Measurements from ENCODE around the gene NAAA. TPM values are rescaled to one million over a fixed set of nuclear protein-coding genes. Genes with fewer than 3 reads are reported as not detected.
"Not testable (repeated sequence)": the region's sequence is repeated elsewhere in the genome, so short reads cannot be mapped to it uniquely, and the experiment has no call there.

Gene NAAA
- total RNA-seq, 2 experiments from 2014 or later, result 15.3 to 21.5 TPM

DNA sequence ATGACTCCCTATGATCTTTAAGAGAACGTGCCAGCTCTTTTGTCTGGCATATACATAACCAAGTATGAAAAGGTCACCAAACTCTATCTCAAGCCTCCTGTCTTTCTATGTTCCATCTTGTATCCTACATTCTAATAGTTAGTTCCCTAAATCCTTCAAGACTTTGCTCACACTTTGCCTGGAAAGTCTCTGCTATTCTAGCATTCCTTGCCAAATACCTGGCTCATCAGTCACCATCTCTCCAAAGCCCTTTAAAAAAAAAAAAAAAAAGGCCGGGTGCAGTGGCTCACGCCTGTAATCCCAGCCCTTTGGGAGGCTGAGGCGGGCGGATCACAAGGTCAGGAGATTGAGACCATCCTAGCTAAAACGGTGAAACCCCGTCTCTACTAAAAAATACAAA is 17.7 kb upstream of the NAAA start:
- peaks cover 94% of the 10 kb centered on the region for H3K36me3 ChIP-seq (ENCODE audit: insufficient read depth, low read length)
- H3K27ac ChIP-seq (ENCODE audit: low read depth, low read length, poor library complexity, severe bottlenecking); H3K9me2 ChIP-seq (ENCODE audit: insufficient read depth, low read length); POLR2A ChIA-PET; DNase-seq (ENCODE audit: low spot score); H3K4me3 ChIP-seq (ENCODE audit: low read depth, low read length, poor library complexity, severe bottlenecking); intact Hi-C loops (cut with micrococcal nuclease; ENCODE audit: unreplicated experiment); H3K4me1 ChIP-seq (ENCODE audit: insufficient read depth, low read length, poor library complexity, severe bottlenecking); BruUV-seq (replicated peaks); CTCF ChIA-PET (ENCODE audit: unreplicated experiment); H2AFZ ChIP-seq (ENCODE audit: low read length); H3K79me2 ChIP-seq (ENCODE audit: insufficient read depth, low read depth, low read length); H3K4me2 ChIP-seq (ENCODE audit: low read length); H3K9me3 ChIP-seq (ENCODE audit: low read length); H4K20me1 ChIP-seq (ENCODE audit: insufficient read depth, low read length): not testable (repeated sequence)

DNA sequence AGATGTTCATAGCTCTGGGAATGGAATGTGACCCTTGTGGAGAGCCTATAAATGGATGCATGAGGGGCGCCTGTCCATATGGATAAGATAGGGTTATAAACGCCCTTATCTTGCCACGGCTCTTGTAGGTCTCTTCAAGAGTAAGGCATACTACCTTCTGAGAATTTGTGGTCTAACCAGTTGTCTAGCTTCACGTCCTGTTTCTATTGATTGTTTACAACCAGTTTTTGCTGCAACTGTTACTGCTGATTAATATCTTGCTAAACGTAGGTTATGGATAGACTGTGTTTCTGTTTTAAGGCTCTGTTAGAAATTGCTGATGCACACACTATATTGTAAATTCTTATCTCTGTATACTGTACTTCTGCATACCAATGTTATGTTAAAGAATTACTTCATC is 14.0 kb upstream of the NAAA start:
- H3K27ac ChIP-seq (ENCODE audit: low read depth, low read length, poor library complexity, severe bottlenecking); POLR2A ChIA-PET: not testable (repeated sequence)

DNA sequence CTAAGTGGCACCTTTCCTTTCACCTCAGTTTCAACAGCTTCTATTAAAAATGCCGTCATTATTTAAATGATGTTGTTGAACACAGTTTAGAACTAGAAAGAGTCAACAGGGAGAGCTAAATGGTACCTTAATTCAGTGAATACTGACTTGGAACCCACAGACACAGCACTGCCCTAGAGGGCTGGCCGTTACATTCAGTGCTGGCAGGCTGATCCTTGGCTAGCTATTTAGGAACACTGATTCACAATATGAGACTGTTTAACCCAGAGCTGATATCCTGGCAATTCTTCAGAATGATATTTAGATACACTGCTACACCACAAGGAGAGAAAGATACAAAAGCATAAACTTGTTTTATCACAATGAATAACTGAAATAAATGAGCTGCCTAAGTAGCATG is 12.7 kb upstream of the NAAA start:
- Histone ChIP-seq H2AFZ (ENCODE audit: low read length) (no peak overlapping the region), H3K4me2 (ENCODE audit: low read length) (no peak overlapping the region), H3K4me3 (ENCODE audit: low read depth, low read length, poor library complexity, severe bottlenecking) (no peak overlapping the region), H3K27ac (ENCODE audit: low read depth, low read length, poor library complexity, severe bottlenecking) (no peak overlapping the region), H4K20me1 (ENCODE audit: insufficient read depth, low read length) (no peaks in the 10 kb centered on the region), H3K9me2 (ENCODE audit: insufficient read depth, low read length) (no peaks in the 10 kb centered on the region), H3K4me1 (ENCODE audit: insufficient read depth, low read length, poor library complexity, severe bottlenecking) (peaks cover 9% of the 10 kb centered on the region), H3K79me2 (ENCODE audit: insufficient read depth, low read depth, low read length) (no peaks in the 10 kb centered on the region), H3K36me3 (ENCODE audit: insufficient read depth, low read length) (peaks cover 96% of the 10 kb centered on the region), H3K9me3 (ENCODE audit: low read length) (no peaks in the 10 kb centered on the region)
- intact Hi-C loops (cut with micrococcal nuclease; ENCODE audit: unreplicated experiment), result no loop called here
- ChIA-PET POLR2A (interaction anchor here (0.6 kb wide), 1 partner anchor 106 kb away, joined by 4 read pairs; no protein-coding TSS in a partner anchor), CTCF (ENCODE audit: unreplicated experiment) (no interaction called here)
- TF ChIP-seq, protein P1, sequence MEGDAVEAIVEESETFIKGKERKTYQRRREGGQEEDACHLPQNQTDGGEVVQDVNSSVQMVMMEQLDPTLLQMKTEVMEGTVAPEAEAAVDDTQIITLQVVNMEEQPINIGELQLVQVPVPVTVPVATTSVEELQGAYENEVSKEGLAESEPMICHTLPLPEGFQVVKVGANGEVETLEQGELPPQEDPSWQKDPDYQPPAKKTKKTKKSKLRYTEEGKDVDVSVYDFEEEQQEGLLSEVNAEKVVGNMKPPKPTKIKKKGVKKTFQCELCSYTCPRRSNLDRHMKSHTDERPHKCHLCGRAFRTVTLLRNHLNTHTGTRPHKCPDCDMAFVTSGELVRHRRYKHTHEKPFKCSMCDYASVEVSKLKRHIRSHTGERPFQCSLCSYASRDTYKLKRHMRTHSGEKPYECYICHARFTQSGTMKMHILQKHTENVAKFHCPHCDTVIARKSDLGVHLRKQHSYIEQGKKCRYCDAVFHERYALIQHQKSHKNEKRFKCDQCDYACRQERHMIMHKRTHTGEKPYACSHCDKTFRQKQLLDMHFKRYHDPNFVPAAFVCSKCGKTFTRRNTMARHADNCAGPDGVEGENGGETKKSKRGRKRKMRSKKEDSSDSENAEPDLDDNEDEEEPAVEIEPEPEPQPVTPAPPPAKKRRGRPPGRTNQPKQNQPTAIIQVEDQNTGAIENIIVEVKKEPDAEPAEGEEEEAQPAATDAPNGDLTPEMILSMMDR (conservative IDR thresholded peaks at IDR 0.05; ENCODE audit: low read length), result no peak
- TF ChIP-seq EZH2phosphoT487 (IDR thresholded peaks at IDR 0.05; ENCODE audit: borderline replicate concordance, low read depth, low read length), result no peak
- no peak for DNase-seq (ENCODE audit: low spot score)
- BruUV-seq (replicated peaks), result no TSS peak

More for the DNA sequence above, 14.0 kb upstream of the NAAA start:
- H3K36me3 ChIP-seq (ENCODE audit: insufficient read depth, low read length), result peaks cover 97% of the 10 kb centered on the region
- H4K20me1 ChIP-seq (ENCODE audit: insufficient read depth, low read length); DNase-seq (ENCODE audit: low spot score); H3K9me2 ChIP-seq (ENCODE audit: insufficient read depth, low read length); BruUV-seq (replicated peaks); H3K9me3 ChIP-seq (ENCODE audit: low read length); H3K4me1 ChIP-seq (ENCODE audit: insufficient read depth, low read length, poor library complexity, severe bottlenecking); H3K4me3 ChIP-seq (ENCODE audit: low read depth, low read length, poor library complexity, severe bottlenecking); intact Hi-C loops (cut with micrococcal nuclease; ENCODE audit: unreplicated experiment); H3K4me2 ChIP-seq (ENCODE audit: low read length); H3K79me2 ChIP-seq (ENCODE audit: insufficient read depth, low read depth, low read length); H2AFZ ChIP-seq (ENCODE audit: low read length); CTCF ChIA-PET (ENCODE audit: unreplicated experiment): not testable (repeated sequence)

DNA sequence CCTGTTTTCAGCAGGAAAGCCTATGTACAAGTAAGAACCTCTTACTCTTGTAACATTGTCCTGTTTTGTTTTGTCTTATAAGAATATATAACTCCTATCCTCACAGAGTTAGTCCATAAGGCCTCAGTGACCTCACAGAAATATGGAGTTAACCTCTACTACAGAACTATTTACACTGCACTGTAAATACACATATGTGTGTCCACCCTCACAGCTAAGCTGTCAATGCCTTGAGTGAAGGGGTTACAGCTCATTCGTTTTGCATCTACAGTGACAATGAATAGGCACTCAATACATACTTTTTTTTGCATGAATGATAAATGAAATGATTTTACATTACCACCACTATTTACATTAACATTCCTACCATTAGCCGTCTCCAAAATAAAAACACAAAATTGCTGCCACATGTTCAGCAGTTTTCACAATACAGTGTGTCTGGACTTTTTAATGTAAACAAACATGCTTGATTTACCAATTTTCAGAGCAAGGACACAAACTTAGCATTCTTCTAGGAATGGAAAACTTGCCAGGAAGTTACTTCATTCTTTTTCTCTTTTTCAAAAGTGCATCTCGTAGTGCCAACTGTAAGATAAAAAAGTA is 9.5 kb upstream of the NAAA start:
- peaks cover 89% of the 10 kb centered on the region for H3K36me3 ChIP-seq (ENCODE audit: insufficient read depth, low read length)
- H4K20me1 ChIP-seq (ENCODE audit: insufficient read depth, low read length), result no peaks in the 10 kb centered on the region
- peaks cover 10% of the 10 kb centered on the region for H3K4me1 ChIP-seq (ENCODE audit: insufficient read depth, low read length, poor library complexity, severe bottlenecking)
- H3K9me3 ChIP-seq (ENCODE audit: low read length), result no peaks in the 10 kb centered on the region
- no peak overlapping the region for H3K4me3 ChIP-seq (ENCODE audit: low read depth, low read length, poor library complexity, severe bottlenecking)
- no peak overlapping the region for H3K4me2 ChIP-seq (ENCODE audit: low read length)
- no peak for DNase-seq (ENCODE audit: low spot score)
- TF ChIP-seq, protein P1 (conservative IDR thresholded peaks at IDR 0.05; ENCODE audit: low read length), result no peak
- TF ChIP-seq EZH2phosphoT487 (IDR thresholded peaks at IDR 0.05; ENCODE audit: borderline replicate concordance, low read depth, low read length), result no peak
- ChIA-PET CTCF (ENCODE audit: unreplicated experiment) (no interaction called here), POLR2A (interaction anchor here (0.6 to 0.9 kb wide), 6 partner anchors 17 to 1131 kb away, joined by 3 to 5 read pairs (median 4); no protein-coding TSS in a partner anchor)
- TSS peak; percentile 62 for BruUV-seq (replicated peaks)
- H3K79me2 ChIP-seq (ENCODE audit: insufficient read depth, low read depth, low read length), result no peaks in the 10 kb centered on the region
- intact Hi-C loops (cut with micrococcal nuclease; ENCODE audit: unreplicated experiment), result no loop called here
- H2AFZ ChIP-seq (ENCODE audit: low read length), result no peak overlapping the region
- no peak overlapping the region for H3K27ac ChIP-seq (ENCODE audit: low read depth, low read length, poor library complexity, severe bottlenecking)
- H3K9me2 ChIP-seq (ENCODE audit: insufficient read depth, low read length), result no peaks in the 10 kb centered on the region
